Activated CD4-positive, alpha-beta T cell treated with anti-CD3 and anti-CD28 coated beads for 24 hours (primary cell): ENCODE data around the gene CRMP1.

Source experiments
- DNase-seq, 2 donors: peaks; one replicate each; pipeline ENCODE4 v3.0.0-alpha.2; 2020; ENCODE audit warnings: low read depth in 2 of 2

Gene CRMP1

GRCh38 chr4:5888222-5889001, 4.5 kb downstream of the CRMP1 start:
- no peak for DNase-seq

- DNase-seq: no peak
These were observed 5.3 kb downstream of the CRMP1 start for GRCh38 chr4:5887361-5888221.

GRCh38 chr4:5887011-5887360, 5.9 kb downstream of the CRMP1 start:
- DNase-seq: no peak

- DNase-seq: no peak
These were observed 7.2 kb downstream of the CRMP1 start for GRCh38 chr4:5885733-5886132.

- no peak for DNase-seq
These were observed 8.1 kb downstream of the CRMP1 start for GRCh38 chr4:5884796-5885195.

GRCh38 chr4:5883916-5884315, 9.0 kb downstream of the CRMP1 start:
- DNase-seq: no peak

GRCh38 chr4:5882947-5883346, 9.9 kb downstream of the CRMP1 start:
- DNase-seq: no peak

- no peak for DNase-seq
These were observed 11.5 kb downstream of the CRMP1 start for GRCh38 chr4:5881340-5881739.

GRCh38 chr4:5878359-5878758, 14.5 kb downstream of the CRMP1 start:
- DNase-seq: no peak

- DNase-seq: no peak
These were observed 15.5 kb downstream of the CRMP1 start for GRCh38 chr4:5877392-5877791.

- no peak for DNase-seq
These were observed 18.0 kb downstream of the CRMP1 start for GRCh38 chr4:5874811-5875449.

- DNase-seq: no peak
These were observed 22.2 kb downstream of the CRMP1 start for GRCh38 chr4:5870701-5871100.

- no peak for DNase-seq
These were observed 22.8 kb downstream of the CRMP1 start for GRCh38 chr4:5869966-5870619.

GRCh38 chr4:5867866-5868265, 25.0 kb downstream of the CRMP1 start:
- no peak for DNase-seq

- DNase-seq: no peak
These were observed 25.8 kb downstream of the CRMP1 start for GRCh38 chr4:5866841-5867813.

- DNase-seq: no peak
These were observed 26.8 kb downstream of the CRMP1 start for GRCh38 chr4:5865896-5866599.

GRCh38 chr4:5863461-5864113, 29.3 kb downstream of the CRMP1 start:
- peak; percentile 39 to 53 for DNase-seq

- DNase-seq: no peak
These were observed 34.7 kb downstream of the CRMP1 start for GRCh38 chr4:5858020-5858769.

- DNase-seq: no peak
These were observed 35.7 kb downstream of the CRMP1 start for GRCh38 chr4:5857199-5857598.
